A549 (cell line): ENCODE measurements around the gene PSMB8.
"Not testable (repeated sequence)": the region's sequence is repeated elsewhere in the genome, so short reads cannot be mapped to it uniquely, and the experiment has no call there.

ENCODE experiments used
- CHD2 ChIP-seq: fragments of 150-350 bp; IDR thresholded peaks from 2 replicates; pipeline ENCODE4 v1.6.1; 2014; ENCODE audit warnings: low read length; ENCODE audit not compliant: partially characterized antibody
- CHD4 ChIP-seq: fragments of 200-600 bp; sonication (generic); IDR thresholded peaks from 2 replicates; pipeline ENCODE4 v1.6.1; 2016; ENCODE audit warnings: antibody characterized with exemption, mild to moderate bottlenecking, borderline replicate concordance
- CTCF ChIP-seq: fragments of >200 bp; sonication (Bioruptor Twin); formaldehyde crosslinking; IDR thresholded peaks from 3 replicates; pipeline ENCODE4 v1.5.1; 2016
- KDM1A ChIP-seq: fragments of 200-600 bp; sonication (generic); IDR thresholded peaks from 2 replicates; pipeline ENCODE4 v1.6.1; 2016; ENCODE audit warnings: low read depth, mild to moderate bottlenecking
- MAFK ChIP-seq: fragments of 450-650 bp; IDR thresholded peaks from 2 replicates; pipeline ENCODE4 v1.6.1; 2014; ENCODE audit not compliant: partially characterized antibody
- MAZ ChIP-seq: fragments of 150-350 bp; IDR thresholded peaks from 2 replicates; pipeline ENCODE4 v1.6.1; 2014; ENCODE audit warnings: antibody characterized with exemption, low read depth, low read length, borderline replicate concordance
- POLR2A ChIP-seq: IDR thresholded peaks from 2 replicates; pipeline ENCODE4 v1.6.1; 2012; ENCODE audit warnings: mild to moderate bottlenecking, low read length
- POLR2AphosphoS2 ChIP-seq: conservative IDR thresholded peaks from 2 replicates; pipeline ENCODE4 v1.6.1; 2012; ENCODE audit warnings: low read length, improper control_type of control experiment, inconsistent platforms
- RAD21 ChIP-seq, 2 experiments: fragments of >200 bp in 1 of 2; sonication (Bioruptor Twin) in 1 of 2; formaldehyde crosslinking in 1 of 2; IDR thresholded peaks in 1 of 2; conservative IDR thresholded peaks in 1 of 2; 2 replicates in 1 of 2; 3 replicates in 1 of 2; pipeline ENCODE4 v1.6.1; 2012 to 2018; ENCODE audit warnings: inconsistent platforms in 1 of 2
- RFX5 ChIP-seq: fragments of 450-650 bp; IDR thresholded peaks from 2 replicates; pipeline ENCODE4 v1.7.1; 2014; ENCODE audit warnings: antibody characterized with exemption, mild to moderate bottlenecking, moderate library complexity
- TP53 ChIP-seq: fragments of 250-450 bp; sonication (Bioruptor Pico); IDR thresholded peaks from 2 replicates; pipeline ENCODE4 v1.5.0; 2021; ENCODE audit warnings: mild to moderate bottlenecking, moderate library complexity
- ZSCAN20 ChIP-seq: fragments of 250-450 bp; sonication (Bioruptor Pico); IDR thresholded peaks from 2 replicates; pipeline ENCODE4 v1.8.0; 2022; ENCODE audit warnings: mild to moderate bottlenecking, moderate library complexity

- TF ChIP-seq ZSCAN20; CTCF; MAFK; RAD21 (conservative IDR thresholded peaks at IDR 0.05 in 1 of 2, IDR thresholded peaks at IDR 0.05 in 1 of 2); TP53 (CRISPR knock-in tag); CHD2; POLR2A; RFX5; POLR2AphosphoS2; MAZ; CHD4; KDM1A: not testable (repeated sequence)
Observed at GRCh38 chr6:32873947-32874346, 30.1 kb upstream of the PSMB8 start.
